Measurements from ENCODE around the gene FOXC2. TPM values are rescaled to one million over a fixed set of nuclear protein-coding genes. Genes with fewer than 3 reads are reported as not detected.

FOXC2 gene
- polyA plus RNA-seq, 3 donors, result not detected

DNA sequence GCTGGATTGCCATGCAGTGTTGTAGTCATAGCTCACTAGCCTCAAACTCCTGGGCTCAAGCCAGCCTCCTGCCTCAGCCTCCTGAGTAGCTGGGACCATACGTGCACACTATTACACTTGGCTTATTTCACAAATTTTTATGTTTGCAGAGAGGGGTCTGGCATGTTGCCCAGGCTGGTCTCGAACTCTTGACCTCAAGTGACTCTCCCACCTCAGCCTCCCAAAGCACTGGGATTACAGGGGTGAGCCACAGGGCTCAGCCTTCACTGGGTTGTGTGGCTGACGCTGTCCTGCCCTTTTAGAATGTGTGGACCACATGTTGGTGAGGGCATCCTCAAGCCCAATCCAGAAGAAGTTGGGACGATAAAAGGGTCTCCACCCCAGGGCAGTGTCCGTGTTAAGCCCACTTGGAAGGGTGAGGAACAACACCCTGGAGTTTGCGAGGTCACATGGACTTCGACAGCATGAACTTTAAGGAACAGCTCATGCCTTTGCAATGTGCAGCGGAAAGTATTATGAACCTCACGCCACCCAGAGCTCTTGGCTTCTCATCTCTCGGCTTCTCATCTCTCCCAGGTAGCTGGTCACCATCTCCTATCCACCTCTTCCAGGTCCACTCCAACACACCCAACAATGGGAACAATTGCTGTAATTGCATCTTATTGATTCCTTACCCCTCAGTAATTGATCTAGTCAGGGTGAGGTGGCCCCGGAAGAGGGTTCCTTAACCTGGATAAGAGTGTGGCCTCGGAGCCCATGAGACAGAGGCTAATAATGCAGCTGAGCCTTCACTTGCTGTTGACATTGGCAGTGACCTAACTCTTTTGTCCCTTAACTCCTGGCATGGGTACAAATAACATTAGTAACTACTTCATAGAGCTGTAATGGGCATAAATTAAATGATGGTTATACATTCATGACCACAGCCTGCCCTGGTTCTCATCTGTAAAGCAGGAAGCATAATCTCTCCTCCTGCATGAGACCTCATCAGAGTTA, 18.4 kb downstream of the FOXC2 start:
- H3K36me3 Mint-ChIP-seq, result no peaks in the 10 kb centered on the region
- intact Hi-C loops (cut with micrococcal nuclease), result no loop called here
- peaks cover 0 to under 1% (median 0%) of the 10 kb centered on the region in 7 donors for H3K9me3 Mint-ChIP-seq
- Histone ChIP-seq H3K36me3 (replicated peaks in 1 of 2; ENCODE audit: control insufficient read depth in 1 of 2, insufficient read depth in 2 of 2, low read length in 2 of 2) (no peaks in the 10 kb centered on the region), H3K9ac (ENCODE audit: insufficient read depth, low read length, poor library complexity, severe bottlenecking) (no peak overlapping the region), H3K9me3 (replicated peaks in 1 of 2; ENCODE audit: control insufficient read depth in 1 of 2, insufficient read depth in 1 of 2, low read length in 2 of 2) (no peaks in the 10 kb centered on the region), H3K27me3 (ENCODE audit: control insufficient read depth in 2 of 2, insufficient read depth in 2 of 2, low read length in 2 of 2) (peaks cover 12 to 17% of the 10 kb centered on the region in 2 donors), H3K4me3 (replicated peaks in 1 of 3; ENCODE audit: low read depth in 2 of 3, low read length in 3 of 3) (no peak overlapping the region), H3K4me2 (replicated peaks; ENCODE audit: extremely low read depth, low read length, poor library complexity, severe bottlenecking) (no peak overlapping the region), H3K79me2 (ENCODE audit: insufficient read depth, low read length) (no peaks in the 10 kb centered on the region), H4K20me1 (ENCODE audit: insufficient read depth, low read length) (no peaks in the 10 kb centered on the region), H2AFZ (ENCODE audit: insufficient read depth, low read depth, low read length, poor library complexity, severe bottlenecking) (no peak overlapping the region), H3K27ac (ENCODE audit: low read depth in 1 of 2, low read length in 2 of 2) (no peak overlapping the region), H3K4me1 (ENCODE audit: control insufficient read depth in 1 of 2, insufficient read depth in 2 of 2, low read length in 2 of 2) (no peaks in the 10 kb centered on the region)
- no peaks in the 10 kb centered on the region for H3K4me1 Mint-ChIP-seq
- no peak for DNase-seq
- TF ChIP-seq, protein P1, sequence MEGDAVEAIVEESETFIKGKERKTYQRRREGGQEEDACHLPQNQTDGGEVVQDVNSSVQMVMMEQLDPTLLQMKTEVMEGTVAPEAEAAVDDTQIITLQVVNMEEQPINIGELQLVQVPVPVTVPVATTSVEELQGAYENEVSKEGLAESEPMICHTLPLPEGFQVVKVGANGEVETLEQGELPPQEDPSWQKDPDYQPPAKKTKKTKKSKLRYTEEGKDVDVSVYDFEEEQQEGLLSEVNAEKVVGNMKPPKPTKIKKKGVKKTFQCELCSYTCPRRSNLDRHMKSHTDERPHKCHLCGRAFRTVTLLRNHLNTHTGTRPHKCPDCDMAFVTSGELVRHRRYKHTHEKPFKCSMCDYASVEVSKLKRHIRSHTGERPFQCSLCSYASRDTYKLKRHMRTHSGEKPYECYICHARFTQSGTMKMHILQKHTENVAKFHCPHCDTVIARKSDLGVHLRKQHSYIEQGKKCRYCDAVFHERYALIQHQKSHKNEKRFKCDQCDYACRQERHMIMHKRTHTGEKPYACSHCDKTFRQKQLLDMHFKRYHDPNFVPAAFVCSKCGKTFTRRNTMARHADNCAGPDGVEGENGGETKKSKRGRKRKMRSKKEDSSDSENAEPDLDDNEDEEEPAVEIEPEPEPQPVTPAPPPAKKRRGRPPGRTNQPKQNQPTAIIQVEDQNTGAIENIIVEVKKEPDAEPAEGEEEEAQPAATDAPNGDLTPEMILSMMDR (IDR thresholded peaks at IDR 0.05), result no peak
- WGBS (ENCODE audit: insufficient coverage), result 80% methylated on average over 6 of the region's 12 CpGs
- H3K4me3 Mint-ChIP-seq, result no peak overlapping the region
- no peak overlapping the region for H3K27ac Mint-ChIP-seq
- H3K27me3 Mint-ChIP-seq (ENCODE audit: low read depth in 3 of 3), result peaks cover 21 to 22% (median 21%) of the 10 kb centered on the region in 3 donors

DNA sequence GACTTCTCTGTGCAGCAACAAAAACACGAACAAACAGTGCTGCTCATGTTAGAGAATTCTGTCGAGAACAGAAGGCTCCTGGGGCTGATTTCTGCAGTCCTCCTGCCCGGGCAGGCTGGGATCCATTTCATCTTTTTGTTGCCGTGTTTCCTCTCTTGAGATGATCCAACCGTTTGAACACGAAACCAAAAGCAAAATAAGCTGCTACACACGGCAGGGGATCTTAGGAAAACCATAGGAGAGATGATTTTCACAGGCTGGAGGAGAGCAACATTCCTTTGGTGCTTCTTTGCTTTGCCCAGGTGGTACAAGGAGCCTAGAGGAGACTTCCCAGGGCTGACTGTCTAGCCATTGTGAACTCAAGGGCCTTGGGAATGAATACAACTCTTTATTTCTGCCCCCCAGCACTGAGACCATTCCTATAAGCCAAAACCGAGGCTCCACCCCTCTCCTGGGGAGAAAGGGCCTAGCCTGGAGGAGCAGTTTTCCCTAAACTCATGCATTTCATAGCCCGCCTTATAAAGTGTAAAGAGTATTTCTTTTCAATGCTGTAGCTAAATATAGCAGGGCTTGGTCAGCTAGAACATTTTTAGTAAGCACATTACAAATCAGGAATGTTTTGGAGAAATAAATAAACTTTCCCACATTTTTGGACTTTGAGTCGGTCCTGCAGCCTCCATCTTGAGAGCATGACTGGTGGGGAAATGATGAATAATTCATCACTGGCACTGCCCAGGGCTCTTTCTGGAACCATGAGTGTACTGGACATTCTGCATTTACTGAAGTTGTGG, 19.4 kb downstream of the FOXC2 start:
- Histone ChIP-seq H3K4me2 (replicated peaks; ENCODE audit: extremely low read depth, low read length, poor library complexity, severe bottlenecking) (no peak overlapping the region), H3K4me1 (ENCODE audit: control insufficient read depth in 1 of 2, insufficient read depth in 2 of 2, low read length in 2 of 2) (no peaks in the 10 kb centered on the region), H3K79me2 (ENCODE audit: insufficient read depth, low read length) (no peaks in the 10 kb centered on the region), H2AFZ (ENCODE audit: insufficient read depth, low read depth, low read length, poor library complexity, severe bottlenecking) (no peak overlapping the region), H3K27me3 (ENCODE audit: control insufficient read depth in 2 of 2, insufficient read depth in 2 of 2, low read length in 2 of 2) (peaks cover 7 to 8% of the 10 kb centered on the region in 2 donors), H3K27ac (ENCODE audit: low read depth in 1 of 2, low read length in 2 of 2) (no peak overlapping the region), H3K9ac (ENCODE audit: insufficient read depth, low read length, poor library complexity, severe bottlenecking) (no peak overlapping the region), H4K20me1 (ENCODE audit: insufficient read depth, low read length) (no peaks in the 10 kb centered on the region), H3K36me3 (replicated peaks in 1 of 2; ENCODE audit: control insufficient read depth in 1 of 2, insufficient read depth in 2 of 2, low read length in 2 of 2) (no peaks in the 10 kb centered on the region), H3K4me3 (replicated peaks in 1 of 3; ENCODE audit: low read depth in 2 of 3, low read length in 3 of 3) (no peak overlapping the region), H3K9me3 (replicated peaks in 1 of 2; ENCODE audit: control insufficient read depth in 1 of 2, insufficient read depth in 1 of 2, low read length in 2 of 2) (no peaks in the 10 kb centered on the region)
- no peak for DNase-seq
- Mint-ChIP-seq H3K4me1 (no peaks in the 10 kb centered on the region), H3K36me3 (no peaks in the 10 kb centered on the region), H3K4me3 (no peak overlapping the region), H3K9me3 (no peaks in the 10 kb centered on the region), H3K27me3 (ENCODE audit: low read depth in 3 of 3) (peaks cover 11 to 12% (median 12%) of the 10 kb centered on the region in 3 donors), H3K27ac (no peak overlapping the region)
- intact Hi-C loops (cut with micrococcal nuclease), result no loop called here
- WGBS (ENCODE audit: insufficient coverage), result 93% methylated on average over 8 of the region's 10 CpGs
- TF ChIP-seq, protein P1 (IDR thresholded peaks at IDR 0.05), result no peak

Data from CD14-positive monocyte (primary cell).